HCT116 (cell line): ENCODE data around the gene LRRC2. TPM values are rescaled to one million over a fixed set of nuclear protein-coding genes. Genes with fewer than 3 reads are reported as not detected.

Experiments
- ATAC-seq: fragments of 200-7000 bp; cut with Tn5 transposase; 2 replicates; pipeline ENCODE4 v1.9.1; 2020; ENCODE audit warnings: mild to moderate bottlenecking, moderate library complexity
- BruUV-seq: library from RNA; stranded (reverse); fragments of 400-500 nt; replicated peaks from 2 replicates; lab custom pipeline; 2021; lab: Mats Ljungman, UMichigan
- CTCF ChIA-PET: fragments of 300-600 bp; sonication (Branson Sonifier 250); formaldehyde crosslinking; loops from one replicate; lab custom pipeline; 2021; ENCODE audit warnings: antibody characterized with exemption; lab: Charles Lee
- POLR2A ChIA-PET: fragments of 300-600, 350-600 bp; sonication (Branson Sonifier 250); formaldehyde crosslinking; loops from one replicate; lab custom pipeline; 2021; ENCODE audit warnings: antibody characterized with exemption; lab: Charles Lee
- RAD21 ChIA-PET, 2 experiments: fragments of 300-600 bp; sonication (Branson Sonifier 250); formaldehyde crosslinking; loops; one replicate each; lab custom pipeline; 2023; ENCODE audit warnings: low total read pairs in 2 of 2; ENCODE audit not compliant: uncharacterized antibody in 2 of 2, unreplicated experiment in 2 of 2, low non-redundant PET in 1 of 2; lab: Charles Lee
- DNase-seq: peaks from one replicate; pipeline ENCODE4 v3.0.0-alpha.2; 2010; ENCODE audit warnings: low read depth, low spot score
- H2AFZ ChIP-seq: fragments of 200-600 bp; shearing (Covaris generic), sonication (generic); 2 replicates; pipeline ENCODE4 v1.6.1; 2017; ENCODE audit warnings: low read depth, mixed run types, mixed read lengths, antibody characterized with exemption, low read length; ENCODE audit not compliant: poor library complexity, severe bottlenecking
- H3K27ac ChIP-seq: 2 replicates; pipeline ENCODE4 v1.5.1; 2012; ENCODE audit warnings: low read depth, low read length
- H3K27me3 ChIP-seq: fragments of 200-600 bp; sonication (generic); 2 replicates; pipeline ENCODE4 v1.6.1; 2016; ENCODE audit warnings: mixed run types, low read length, mixed read lengths; ENCODE audit not compliant: insufficient read depth
- H3K36me3 ChIP-seq, 2 experiments: fragments of 200-500 bp in 1 of 2; fragments of 200-600 bp in 1 of 2; sonication (Bioruptor generic) in 1 of 2; sonication (generic) in 1 of 2; 2 replicates each; pipeline versions ENCODE4 v1.5.1 to v1.6.1; 2014 to 2016; ENCODE audit warnings: low read length in 2 of 2, inconsistent platforms in 1 of 2, mixed read lengths in 1 of 2, mixed run types in 1 of 2; ENCODE audit not compliant: insufficient read depth in 2 of 2, control insufficient read depth in 1 of 2
- H3K4me1 ChIP-seq, 2 experiments: fragments of 200-600 bp in 1 of 2; sonication (generic) in 1 of 2; 2 replicates each; pipeline versions ENCODE4 v1.5.1 to v1.6.1; 2012 to 2017; ENCODE audit warnings: low read length in 2 of 2, inconsistent platforms in 1 of 2, mild to moderate bottlenecking in 1 of 2, mixed read lengths in 1 of 2, mixed run types in 1 of 2, moderate library complexity in 1 of 2; ENCODE audit not compliant: insufficient read depth in 2 of 2, control insufficient read depth in 1 of 2
- H3K4me2 ChIP-seq: fragments of 200-600 bp; sonication (generic); 2 replicates; pipeline ENCODE4 v1.6.1; 2017; ENCODE audit warnings: mixed run types, low read length, mixed read lengths
- H3K4me3 ChIP-seq, 2 experiments: fragments of 200-600 bp in 1 of 2; sonication (generic) in 1 of 2; replicated peaks in 1 of 2; 2 replicates each; pipeline ENCODE4 v1.5.1; 2011 to 2016; ENCODE audit warnings: low read length in 2 of 2, control low read depth in 1 of 2, low read depth in 1 of 2, mild to moderate bottlenecking in 1 of 2, mixed read lengths in 1 of 2, mixed run types in 1 of 2
- H3K79me2 ChIP-seq: fragments of 200-600 bp; sonication (generic); 2 replicates; pipeline ENCODE4 v1.6.1; 2017; ENCODE audit warnings: mild to moderate bottlenecking, mixed run types, low read length, moderate library complexity, mixed read lengths; ENCODE audit not compliant: insufficient read depth
- H3K9ac ChIP-seq: fragments of 200-600 bp; sonication (generic); 2 replicates; pipeline ENCODE4 v1.6.1; 2016; ENCODE audit warnings: low read length, mixed read lengths
- H3K9me2 ChIP-seq: fragments of 200-600 bp; sonication (generic), shearing (Covaris generic); 2 replicates; pipeline ENCODE4 v1.6.1; 2017; ENCODE audit warnings: mixed run types, mild to moderate bottlenecking, moderate library complexity; ENCODE audit not compliant: insufficient read depth
- H3K9me3 ChIP-seq, 2 experiments: fragments of 200-500 bp in 1 of 2; fragments of 200-600 bp in 1 of 2; sonication (Bioruptor generic) in 1 of 2; sonication (generic) in 1 of 2; 2 replicates each; pipeline ENCODE4 v1.6.1; 2014 to 2017; ENCODE audit warnings: low read length in 2 of 2, mixed read lengths in 2 of 2, inconsistent platforms in 1 of 2, low read depth in 1 of 2, mild to moderate bottlenecking in 1 of 2, mixed run types in 1 of 2, moderate library complexity in 1 of 2; ENCODE audit not compliant: control insufficient read depth in 1 of 2, insufficient read depth in 1 of 2
- H4K20me1 ChIP-seq: fragments of 200-600 bp; sonication (generic), shearing (Covaris generic); 2 replicates; pipeline ENCODE4 v1.6.1; 2017; ENCODE audit warnings: mixed run types, mild to moderate bottlenecking, moderate library complexity; ENCODE audit not compliant: insufficient read depth
- CTCF ChIP-seq, 3 experiments: fragments of 200-600 bp in 1 of 3; sonication (generic) in 1 of 3; IDR thresholded peaks in 2 of 3; conservative IDR thresholded peaks in 1 of 3; 2 replicates each; pipeline ENCODE4 v1.5.1; 2012 to 2017; ENCODE audit warnings: low read depth in 2 of 3, low read length in 2 of 3, antibody characterized with exemption in 1 of 3, borderline replicate concordance in 1 of 3, control low read depth in 1 of 3, mild to moderate bottlenecking in 1 of 3, mixed read lengths in 1 of 3, mixed run types in 1 of 3, moderate library complexity in 1 of 3; ENCODE audit not compliant: insufficient read depth in 1 of 3
- FOSL1 ChIP-seq: IDR thresholded peaks from 2 replicates; pipeline ENCODE4 v1.6.1; 2012; ENCODE audit warnings: low read depth
- SP1 ChIP-seq: IDR thresholded peaks from 2 replicates; pipeline ENCODE4 v1.6.1; 2012; ENCODE audit warnings: low read depth
- SRF ChIP-seq: IDR thresholded peaks from 2 replicates; pipeline ENCODE4 v1.6.1; 2012; ENCODE audit warnings: low read depth
- intact Hi-C: fragments of 100-400 bp; cut with micrococcal nuclease; formaldehyde crosslinking; loops from 2 replicates; pipeline ENCODE4 v1.10.0; 2022
- total RNA-seq: library from RNA; stranded (reverse); gene quantifications from one replicate; pipeline ENCODE4 v1.2.1, GENCODE V29; 2021; ENCODE audit not compliant: unreplicated experiment

LRRC2 gene
- total RNA-seq, 1 experiment from 2014 or later, result not detected

- no TSS peak for BruUV-seq
These were observed 48.3 kb upstream of the LRRC2 start for GRCh38 chr3:46614431-46614830.

More at GRCh38 chr3:46614431-46614830, 48.3 kb upstream of the LRRC2 start:
- CTCF ChIA-PET, result no interaction called here
- ATAC-seq (no peak), DNase-seq (no peak)
- Histone ChIP-seq H3K9ac (no peak overlapping the region), H3K4me3 (no peak overlapping the region), H4K20me1 (no peaks in the 10 kb centered on the region), H3K4me2 (no peak overlapping the region), H3K79me2 (no peaks in the 10 kb centered on the region), H3K9me2 (no peaks in the 10 kb centered on the region), H3K4me1 (no peaks in the 10 kb centered on the region), H3K9me3 (no peaks in the 10 kb centered on the region), H3K27ac (no peak overlapping the region), H3K36me3 (no peaks in the 10 kb centered on the region), H2AFZ (no peak overlapping the region), H3K27me3 (peaks cover 10% of the 10 kb centered on the region; the same call in 1 of the 2 replicates)
- RAD21 ChIA-PET, result no interaction called here
- intact Hi-C loops, result no loop called here
- no peak for TF ChIP-seq SP1
- TF ChIP-seq CTCF (IDR thresholded peaks at IDR 0.05 in 2 of 3, conservative IDR thresholded peaks at IDR 0.05 in 1 of 3; ENCODE audit: borderline replicate concordance in 1 of 3, insufficient read depth in 1 of 3, low read depth in 2 of 3, low read length in 2 of 3), result no peak
- TF ChIP-seq FOSL1, result no peak
- no peak for TF ChIP-seq SRF
- POLR2A ChIA-PET, result no interaction called here
